PC-9 (cell line): ENCODE measurements around the gene SLC9B1. TPM values are rescaled to one million over a fixed set of nuclear protein-coding genes. Genes with fewer than 3 reads are reported as not detected.

Experiments used
- BruUV-seq: library from RNA; stranded (reverse); fragments of 400-500 nt; replicated peaks from 2 replicates; lab custom pipeline; 2021; lab: Mats Ljungman, UMichigan
- CTCF ChIA-PET: fragments of 300-600 bp; sonication (Branson Sonifier 250); formaldehyde crosslinking; loops from one replicate; lab custom pipeline; 2022; ENCODE audit warnings: antibody characterized with exemption; lab: Charles Lee
- POLR2A ChIA-PET: fragments of 300-600 bp; sonication (Branson Sonifier 250); formaldehyde crosslinking; loops from one replicate; lab custom pipeline; 2022; ENCODE audit warnings: antibody characterized with exemption; ENCODE audit not compliant: unreplicated experiment; lab: Charles Lee
- DNase-seq, 2 experiments: peaks; one replicate each; pipeline versions ENCODE4 v3.0.0 to v3.0.0-alpha.2; 2015 to 2022; ENCODE audit warnings: mixed read lengths in 1 of 2
- H2AFZ ChIP-seq: fragments of 200-600 bp; sonication (generic); 2 replicates; pipeline ENCODE4 v1.8.1; 2017; ENCODE audit warnings: antibody characterized with exemption
- H3F3A ChIP-seq: fragments of 200-600 bp; sonication (generic); 2 replicates; pipeline ENCODE4 v1.8.1; 2017; ENCODE audit warnings: antibody characterized with exemption, mild to moderate bottlenecking, low read depth; ENCODE audit not compliant: insufficient read depth
- H3K27ac ChIP-seq: fragments of 200-600 bp; sonication (generic); 2 replicates; pipeline ENCODE4 v1.6.1; 2016; ENCODE audit warnings: mixed run types
- H3K27me3 ChIP-seq: fragments of 200-600 bp; sonication (generic); 2 replicates; pipeline ENCODE4 v1.6.1; 2016; ENCODE audit warnings: low read depth, mixed run types; ENCODE audit not compliant: insufficient read depth
- H3K36me3 ChIP-seq: fragments of 200-600 bp; sonication (generic); 2 replicates; pipeline ENCODE4 v1.6.1; 2016; ENCODE audit warnings: low read depth, mixed run types
- H3K4me1 ChIP-seq: fragments of 200-600 bp; sonication (generic); replicated peaks from 2 replicates; pipeline ENCODE4 v1.6.1; 2016; ENCODE audit warnings: mixed run types; ENCODE audit not compliant: insufficient read depth
- H3K4me2 ChIP-seq: fragments of 200-600 bp; sonication (generic); 2 replicates; pipeline ENCODE4 v1.6.1; 2017; ENCODE audit warnings: mixed run types
- H3K4me3 ChIP-seq: fragments of 200-600 bp; sonication (generic); 2 replicates; pipeline ENCODE4 v1.6.1; 2016; ENCODE audit warnings: mixed run types
- H3K79me2 ChIP-seq: fragments of 200-600 bp; sonication (generic); 2 replicates; pipeline ENCODE4 v1.6.1; 2017; ENCODE audit warnings: low read depth, mixed run types
- H3K9me2 ChIP-seq: fragments of 200-600 bp; sonication (generic); 2 replicates; pipeline ENCODE4 v1.8.1; 2017; ENCODE audit warnings: mild to moderate bottlenecking; ENCODE audit not compliant: insufficient read depth
- H3K9me3 ChIP-seq: fragments of 200-600 bp; sonication (generic); 2 replicates; pipeline ENCODE4 v1.8.1; 2016; ENCODE audit warnings: low read depth; ENCODE audit not compliant: insufficient read depth
- H4K20me1 ChIP-seq: fragments of 200-600 bp; sonication (generic); 2 replicates; pipeline ENCODE4 v1.8.1; 2017; ENCODE audit not compliant: insufficient read depth
- EZH2 ChIP-seq: fragments of 200-600 bp; sonication (generic); IDR thresholded peaks from 2 replicates; pipeline ENCODE4 v1.8.0; 2017; ENCODE audit warnings: antibody characterized with exemption, low read depth
- intact Hi-C: fragments of 100-400 bp; cut with micrococcal nuclease; formaldehyde crosslinking; loops from one replicate; pipeline ENCODE4 v1.10.0; 2022; ENCODE audit not compliant: unreplicated experiment
- total RNA-seq: library from RNA; stranded (reverse); gene quantifications from 2 replicates; pipeline ENCODE4 v1.2.3, GENCODE V29; 2021
- TF ChIP-seq, protein P1 (sequence below): fragments of 200-600 bp; sonication (generic); conservative IDR thresholded peaks from 2 replicates; pipeline ENCODE4 v1.6.1; 2017; ENCODE audit warnings: mixed run types, antibody characterized with exemption, mild to moderate bottlenecking, moderate library complexity

The SLC9B1 gene
- total RNA-seq, 1 experiment from 2014 or later: not detected

DNA sequence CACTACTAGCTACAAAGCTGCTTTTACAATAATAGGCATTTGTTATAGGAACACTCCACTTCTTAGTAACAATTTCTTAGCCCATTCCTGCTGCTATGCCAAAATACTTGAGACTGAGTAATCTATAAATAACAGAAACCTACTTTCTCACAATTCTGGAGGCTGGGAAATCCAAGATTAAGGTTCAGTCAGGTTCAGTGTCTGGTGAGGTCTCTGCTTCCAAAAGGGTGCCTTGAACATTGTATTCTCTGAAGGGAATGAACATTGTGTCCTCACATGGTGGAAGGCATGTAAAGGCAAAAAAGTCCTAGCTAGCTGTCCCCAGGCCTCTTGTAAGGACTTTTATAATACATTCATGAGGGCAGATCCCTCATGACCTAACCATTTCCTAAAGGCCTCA is 7.0 kb downstream of the SLC9B1 start:
- DNase-seq: no peak
- H3K79me2 ChIP-seq: no peaks in the 10 kb centered on the region
- intact Hi-C loops: loop anchor here (10.0 kb wide), 1 partner anchor 668 kb away; the partner anchor contains the start of gene SLC39A8
- H3K27me3 ChIP-seq: no peaks in the 10 kb centered on the region
- no peaks in the 10 kb centered on the region for H3K9me3 ChIP-seq
- H3K4me1 ChIP-seq: peaks cover 10% of the 10 kb centered on the region
- H3K4me3 ChIP-seq: no peak overlapping the region
- no peak overlapping the region for H3K4me2 ChIP-seq
- CTCF ChIA-PET: interaction anchor here (0.6 kb wide), 1 partner anchor 582 kb away, joined by 14 read pairs; no protein-coding TSS in a partner anchor
- H4K20me1 ChIP-seq: no peaks in the 10 kb centered on the region
- H3K27ac ChIP-seq: no peak overlapping the region
- H3F3A ChIP-seq: no peaks in the 10 kb centered on the region
- H3K36me3 ChIP-seq: no peaks in the 10 kb centered on the region
- no peaks in the 10 kb centered on the region for H3K9me2 ChIP-seq
- H2AFZ ChIP-seq: no peak overlapping the region
- no TSS peak for BruUV-seq
- POLR2A ChIA-PET: no interaction called here
- TF ChIP-seq, protein P1, sequence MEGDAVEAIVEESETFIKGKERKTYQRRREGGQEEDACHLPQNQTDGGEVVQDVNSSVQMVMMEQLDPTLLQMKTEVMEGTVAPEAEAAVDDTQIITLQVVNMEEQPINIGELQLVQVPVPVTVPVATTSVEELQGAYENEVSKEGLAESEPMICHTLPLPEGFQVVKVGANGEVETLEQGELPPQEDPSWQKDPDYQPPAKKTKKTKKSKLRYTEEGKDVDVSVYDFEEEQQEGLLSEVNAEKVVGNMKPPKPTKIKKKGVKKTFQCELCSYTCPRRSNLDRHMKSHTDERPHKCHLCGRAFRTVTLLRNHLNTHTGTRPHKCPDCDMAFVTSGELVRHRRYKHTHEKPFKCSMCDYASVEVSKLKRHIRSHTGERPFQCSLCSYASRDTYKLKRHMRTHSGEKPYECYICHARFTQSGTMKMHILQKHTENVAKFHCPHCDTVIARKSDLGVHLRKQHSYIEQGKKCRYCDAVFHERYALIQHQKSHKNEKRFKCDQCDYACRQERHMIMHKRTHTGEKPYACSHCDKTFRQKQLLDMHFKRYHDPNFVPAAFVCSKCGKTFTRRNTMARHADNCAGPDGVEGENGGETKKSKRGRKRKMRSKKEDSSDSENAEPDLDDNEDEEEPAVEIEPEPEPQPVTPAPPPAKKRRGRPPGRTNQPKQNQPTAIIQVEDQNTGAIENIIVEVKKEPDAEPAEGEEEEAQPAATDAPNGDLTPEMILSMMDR: no peak
- no peak for TF ChIP-seq EZH2

DNA sequence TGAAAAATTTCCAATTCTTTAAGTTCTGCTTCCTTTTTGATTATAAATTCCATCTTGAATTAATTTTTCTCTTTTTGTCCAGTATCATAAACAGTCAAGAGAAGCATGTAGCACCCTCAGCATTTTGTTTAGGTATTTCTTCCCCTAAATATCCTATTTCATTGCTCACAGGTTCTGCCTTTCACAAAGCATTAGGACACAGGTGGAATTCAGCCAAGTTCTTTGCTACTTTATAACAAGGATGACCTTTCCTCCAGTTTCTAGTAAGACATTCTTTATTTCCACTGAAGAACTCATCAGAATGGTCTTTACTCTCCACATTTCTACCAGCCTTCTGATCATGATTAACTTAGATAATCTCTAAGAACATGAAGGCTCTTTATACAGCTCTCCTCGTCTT is 7.4 kb downstream of the SLC9B1 start:
- Histone ChIP-seq H2AFZ (no peak overlapping the region), H3K27ac (no peak overlapping the region), H3K4me2 (no peak overlapping the region), H3K4me1 (peaks cover 10% of the 10 kb centered on the region), H3K27me3 (no peaks in the 10 kb centered on the region), H4K20me1 (no peaks in the 10 kb centered on the region), H3K79me2 (no peaks in the 10 kb centered on the region), H3K9me3 (no peaks in the 10 kb centered on the region), H3K36me3 (no peaks in the 10 kb centered on the region), H3K4me3 (no peak overlapping the region), H3F3A (no peaks in the 10 kb centered on the region), H3K9me2 (no peaks in the 10 kb centered on the region)
- ChIA-PET CTCF (interaction anchor here (0.6 kb wide), 1 partner anchor 581 kb away, joined by 14 read pairs; no protein-coding TSS in a partner anchor), POLR2A (no interaction called here)
- TF ChIP-seq, protein P1: no peak
- no peak for TF ChIP-seq EZH2
- intact Hi-C loops: loop anchor here (10.0 kb wide), 1 partner anchor 667 kb away; the partner anchor contains the start of gene SLC39A8
- DNase-seq: no peak
- no TSS peak for BruUV-seq

DNA sequence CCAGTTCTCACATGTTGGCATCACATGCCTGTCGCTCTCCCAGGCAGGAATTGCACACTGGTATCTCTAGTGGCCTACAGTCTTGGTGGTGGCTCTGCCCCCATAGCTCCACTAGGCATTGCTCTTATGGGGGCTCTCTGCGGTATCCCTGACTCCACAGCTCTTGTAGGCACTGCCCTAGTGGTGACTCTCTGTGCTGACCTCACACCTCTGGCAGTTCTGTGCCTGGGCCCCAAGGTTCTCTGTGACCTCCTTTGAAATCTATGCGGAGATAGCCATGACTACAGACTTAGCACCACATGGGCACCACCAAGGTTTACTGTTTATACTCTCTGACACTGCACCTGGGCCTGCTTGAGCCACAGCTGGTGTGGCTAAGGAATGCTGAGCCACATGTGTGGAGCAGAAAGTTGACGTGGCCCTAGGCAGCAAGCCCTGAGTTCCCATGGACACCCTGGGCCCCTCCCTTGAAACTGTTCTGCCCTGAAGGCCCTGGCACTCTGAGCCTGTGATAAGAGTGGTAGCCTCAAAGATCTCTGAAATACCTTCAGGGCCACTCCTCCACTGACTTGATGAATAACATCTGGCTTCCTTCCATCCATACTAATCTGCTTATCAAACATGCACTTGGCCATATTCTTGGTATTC is 8.0 kb downstream of the SLC9B1 start:
- ChIA-PET POLR2A (no interaction called here), CTCF (no interaction called here)
- no peaks in the 10 kb centered on the region for H3F3A ChIP-seq
- no peak overlapping the region for H3K4me3 ChIP-seq
- H3K27me3 ChIP-seq: no peaks in the 10 kb centered on the region
- no peak overlapping the region for H3K4me2 ChIP-seq
- peak; percentile 64 to 77 for DNase-seq
- H3K79me2 ChIP-seq: no peaks in the 10 kb centered on the region
- no peak overlapping the region for H3K27ac ChIP-seq
- TF ChIP-seq, protein P1: no peak
- H3K9me2 ChIP-seq: no peaks in the 10 kb centered on the region
- H2AFZ ChIP-seq: no peak overlapping the region
- no peaks in the 10 kb centered on the region for H3K9me3 ChIP-seq
- H4K20me1 ChIP-seq: no peaks in the 10 kb centered on the region
- peaks cover 10% of the 10 kb centered on the region for H3K4me1 ChIP-seq
- intact Hi-C loops: loop anchor here (10.0 kb wide), 1 partner anchor 667 kb away; the partner anchor contains the start of gene SLC39A8
- no peaks in the 10 kb centered on the region for H3K36me3 ChIP-seq
- BruUV-seq: no TSS peak
